T-helper 2 cell treated with Interferon-gamma antibody and Interleukin-4, amounts not matched to agents 100 ng/mL and 5 ng/mL, for 36 hours (primary cell): ENCODE measurements around the gene CLRN1. TPM values are rescaled to one million over a fixed set of nuclear protein-coding genes. Genes with fewer than 3 reads are reported as not detected.

Experiments used
- intact Hi-C: fragments of 100-400 bp; cut with micrococcal nuclease; formaldehyde crosslinking; loops from one replicate; pipeline ENCODE4 v1.15.1; 2023
- total RNA-seq: library from RNA; stranded (reverse); gene quantifications from 2 replicates; pipeline ENCODE4 v1.2.3, GENCODE V29; 2022

CLRN1 gene
- total RNA-seq, 1 donor from 2014 or later: not detected

- intact Hi-C loops: no loop called here
Measured at GRCh38 chr3:150877303-150877702, 95.2 kb downstream of the CLRN1 start.

DNA sequence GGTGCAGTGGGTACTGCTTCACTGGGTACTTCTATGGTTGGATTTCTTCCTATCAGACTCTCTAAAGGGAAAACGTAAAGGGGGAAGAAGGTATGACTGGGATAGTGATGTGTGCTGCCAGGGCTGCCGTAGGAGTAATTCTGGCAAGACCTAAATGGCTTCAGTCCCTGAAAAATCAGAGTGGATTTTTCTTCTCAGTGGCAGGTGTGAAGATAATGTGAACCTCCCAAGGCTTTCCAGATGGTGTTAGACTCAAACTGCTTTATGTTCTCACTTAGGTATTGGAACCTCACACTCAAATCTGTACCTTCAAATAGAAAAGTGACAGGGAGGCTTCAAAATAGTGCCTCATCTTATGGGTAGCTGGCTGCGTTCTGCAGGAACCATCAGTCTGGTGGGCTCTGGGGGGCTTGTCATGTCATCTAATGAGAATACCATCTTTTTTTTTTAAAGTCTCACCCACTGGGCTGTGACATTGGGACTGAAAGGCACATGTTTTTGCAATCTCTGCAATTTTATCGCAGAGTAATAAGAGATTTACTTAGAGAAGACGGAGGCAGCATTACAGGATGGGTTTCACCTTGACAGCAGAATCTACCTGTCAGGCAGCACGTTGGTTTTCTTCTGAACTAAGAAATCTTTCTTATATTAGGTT, 95.8 kb downstream of the CLRN1 start:
- intact Hi-C loops: no loop called here

Other genes with a start within 250 kb of the CLRN1 start
- gene SIAH2, start 209.6 kb downstream of the CLRN1 start, total RNA-seq: 31.5 and 33.4 TPM in 2 replicates
- gene MINDY4B, start 67.3 kb downstream of the CLRN1 start, total RNA-seq: not detected in 2 replicates
- 1.6 and 1.8 TPM in 2 replicates for gene MED12L, start 112.9 kb upstream of the CLRN1 start, total RNA-seq
- 154 and 170 TPM in 2 replicates for gene GPR171, start 230.5 kb upstream of the CLRN1 start, total RNA-seq